ENCODE data around the gene CSE1L.
"Not testable (repeated sequence)": the region's sequence is repeated elsewhere in the genome, so short reads cannot be mapped to it uniquely, and the experiment has no call there.

DNA sequence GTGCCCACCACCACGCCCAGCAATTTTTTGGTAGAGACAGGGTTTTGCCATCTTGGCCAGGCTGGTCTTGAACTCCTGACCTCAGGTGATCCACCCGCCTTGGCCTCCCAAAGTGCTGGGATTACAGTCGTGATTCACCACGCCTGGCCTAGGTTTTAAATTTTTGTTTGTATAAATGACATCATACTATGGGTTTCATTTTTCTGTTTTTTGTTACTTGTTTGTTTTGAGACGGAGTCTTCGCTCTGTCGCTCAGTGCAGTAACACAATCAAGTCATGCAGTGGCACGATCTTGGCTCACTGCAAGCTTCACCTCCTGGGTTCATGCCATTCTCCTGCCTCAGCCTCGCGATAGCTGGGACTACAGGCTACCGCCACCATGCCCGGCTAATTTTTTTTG is 36.2 kb downstream of the CSE1L start:
- TF ChIP-seq, protein P1, sequence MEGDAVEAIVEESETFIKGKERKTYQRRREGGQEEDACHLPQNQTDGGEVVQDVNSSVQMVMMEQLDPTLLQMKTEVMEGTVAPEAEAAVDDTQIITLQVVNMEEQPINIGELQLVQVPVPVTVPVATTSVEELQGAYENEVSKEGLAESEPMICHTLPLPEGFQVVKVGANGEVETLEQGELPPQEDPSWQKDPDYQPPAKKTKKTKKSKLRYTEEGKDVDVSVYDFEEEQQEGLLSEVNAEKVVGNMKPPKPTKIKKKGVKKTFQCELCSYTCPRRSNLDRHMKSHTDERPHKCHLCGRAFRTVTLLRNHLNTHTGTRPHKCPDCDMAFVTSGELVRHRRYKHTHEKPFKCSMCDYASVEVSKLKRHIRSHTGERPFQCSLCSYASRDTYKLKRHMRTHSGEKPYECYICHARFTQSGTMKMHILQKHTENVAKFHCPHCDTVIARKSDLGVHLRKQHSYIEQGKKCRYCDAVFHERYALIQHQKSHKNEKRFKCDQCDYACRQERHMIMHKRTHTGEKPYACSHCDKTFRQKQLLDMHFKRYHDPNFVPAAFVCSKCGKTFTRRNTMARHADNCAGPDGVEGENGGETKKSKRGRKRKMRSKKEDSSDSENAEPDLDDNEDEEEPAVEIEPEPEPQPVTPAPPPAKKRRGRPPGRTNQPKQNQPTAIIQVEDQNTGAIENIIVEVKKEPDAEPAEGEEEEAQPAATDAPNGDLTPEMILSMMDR (conservative IDR thresholded peaks at IDR 0.05; ENCODE audit: low read depth in 2 of 2) = not testable (repeated sequence)
- not testable (repeated sequence) for TF ChIP-seq EZH2 (IDR thresholded peaks at IDR 0.05; ENCODE audit: low read depth, unreplicated experiment); POLR2AphosphoS5 (IDR thresholded peaks at IDR 0.05; ENCODE audit: low read depth); REST (IDR thresholded peaks at IDR 0.05; ENCODE audit: unreplicated experiment); EZH2phosphoT487 (IDR thresholded peaks at IDR 0.05; ENCODE audit: unreplicated experiment); ZNF114 (CRISPR knock-in tag; IDR thresholded peaks at IDR 0.05); NANOG (IDR thresholded peaks at IDR 0.05; ENCODE audit: borderline replicate concordance); ETS1 (IDR thresholded peaks at IDR 0.05); STAT1 (IDR thresholded peaks at IDR 0.05; ENCODE audit: unreplicated experiment); ZNF331 (CRISPR knock-in tag; IDR thresholded peaks at IDR 0.05; ENCODE audit: low read depth)
- TF ChIP-seq, protein P2, sequence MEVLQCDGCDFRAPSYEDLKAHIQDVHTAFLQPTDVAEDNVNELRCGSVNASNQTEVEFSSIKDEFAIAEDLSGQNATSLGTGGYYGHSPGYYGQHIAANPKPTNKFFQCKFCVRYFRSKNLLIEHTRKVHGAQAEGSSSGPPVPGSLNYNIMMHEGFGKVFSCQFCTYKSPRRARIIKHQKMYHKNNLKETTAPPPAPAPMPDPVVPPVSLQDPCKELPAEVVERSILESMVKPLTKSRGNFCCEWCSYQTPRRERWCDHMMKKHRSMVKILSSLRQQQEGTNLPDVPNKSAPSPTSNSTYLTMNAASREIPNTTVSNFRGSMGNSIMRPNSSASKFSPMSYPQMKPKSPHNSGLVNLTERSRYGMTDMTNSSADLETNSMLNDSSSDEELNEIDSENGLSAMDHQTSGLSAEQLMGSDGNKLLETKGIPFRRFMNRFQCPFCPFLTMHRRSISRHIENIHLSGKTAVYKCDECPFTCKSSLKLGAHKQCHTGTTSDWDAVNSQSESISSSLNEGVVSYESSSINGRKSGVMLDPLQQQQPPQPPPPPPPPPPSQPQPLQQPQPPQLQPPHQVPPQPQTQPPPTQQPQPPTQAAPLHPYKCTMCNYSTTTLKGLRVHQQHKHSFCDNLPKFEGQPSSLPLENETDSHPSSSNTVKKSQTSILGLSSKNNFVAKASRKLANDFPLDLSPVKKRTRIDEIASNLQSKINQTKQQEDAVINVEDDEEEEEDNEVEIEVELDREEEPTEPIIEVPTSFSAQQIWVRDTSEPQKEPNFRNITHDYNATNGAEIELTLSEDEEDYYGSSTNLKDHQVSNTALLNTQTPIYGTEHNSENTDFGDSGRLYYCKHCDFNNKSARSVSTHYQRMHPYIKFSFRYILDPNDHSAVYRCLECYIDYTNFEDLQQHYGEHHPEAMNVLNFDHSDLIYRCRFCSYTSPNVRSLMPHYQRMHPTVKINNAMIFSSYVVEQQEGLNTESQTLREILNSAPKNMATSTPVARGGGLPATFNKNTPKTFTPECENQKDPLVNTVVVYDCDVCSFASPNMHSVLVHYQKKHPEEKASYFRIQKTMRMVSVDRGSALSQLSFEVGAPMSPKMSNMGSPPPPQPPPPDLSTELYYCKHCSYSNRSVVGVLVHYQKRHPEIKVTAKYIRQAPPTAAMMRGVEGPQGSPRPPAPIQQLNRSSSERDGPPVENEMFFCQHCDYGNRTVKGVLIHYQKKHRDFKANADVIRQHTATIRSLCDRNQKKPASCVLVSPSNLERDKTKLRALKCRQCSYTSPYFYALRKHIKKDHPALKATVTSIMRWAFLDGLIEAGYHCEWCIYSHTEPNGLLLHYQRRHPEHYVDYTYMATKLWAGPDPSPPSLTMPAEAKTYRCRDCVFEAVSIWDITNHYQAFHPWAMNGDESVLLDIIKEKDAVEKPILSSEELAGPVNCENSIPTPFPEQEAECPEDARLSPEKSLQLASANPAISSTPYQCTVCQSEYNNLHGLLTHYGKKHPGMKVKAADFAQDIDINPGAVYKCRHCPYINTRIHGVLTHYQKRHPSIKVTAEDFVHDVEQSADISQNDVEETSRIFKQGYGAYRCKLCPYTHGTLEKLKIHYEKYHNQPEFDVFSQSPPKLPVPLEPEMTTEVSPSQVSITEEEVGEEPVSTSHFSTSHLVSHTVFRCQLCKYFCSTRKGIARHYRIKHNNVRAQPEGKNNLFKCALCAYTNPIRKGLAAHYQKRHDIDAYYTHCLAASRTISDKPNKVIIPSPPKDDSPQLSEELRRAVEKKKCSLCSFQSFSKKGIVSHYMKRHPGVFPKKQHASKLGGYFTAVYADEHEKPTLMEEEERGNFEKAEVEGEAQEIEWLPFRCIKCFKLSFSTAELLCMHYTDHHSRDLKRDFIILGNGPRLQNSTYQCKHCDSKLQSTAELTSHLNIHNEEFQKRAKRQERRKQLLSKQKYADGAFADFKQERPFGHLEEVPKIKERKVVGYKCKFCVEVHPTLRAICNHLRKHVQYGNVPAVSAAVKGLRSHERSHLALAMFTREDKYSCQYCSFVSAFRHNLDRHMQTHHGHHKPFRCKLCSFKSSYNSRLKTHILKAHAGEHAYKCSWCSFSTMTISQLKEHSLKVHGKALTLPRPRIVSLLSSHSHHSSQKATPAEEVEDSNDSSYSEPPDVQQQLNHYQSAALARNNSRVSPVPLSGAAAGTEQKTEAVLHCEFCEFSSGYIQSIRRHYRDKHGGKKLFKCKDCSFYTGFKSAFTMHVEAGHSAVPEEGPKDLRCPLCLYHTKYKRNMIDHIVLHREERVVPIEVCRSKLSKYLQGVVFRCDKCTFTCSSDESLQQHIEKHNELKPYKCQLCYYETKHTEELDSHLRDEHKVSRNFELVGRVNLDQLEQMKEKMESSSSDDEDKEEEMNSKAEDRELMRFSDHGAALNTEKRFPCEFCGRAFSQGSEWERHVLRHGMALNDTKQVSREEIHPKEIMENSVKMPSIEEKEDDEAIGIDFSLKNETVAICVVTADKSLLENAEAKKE (CRISPR knock-in tag; IDR thresholded peaks at IDR 0.05) = not testable (repeated sequence)
